RKO (cell line): Measurements from ENCODE around the gene HPN.
"Not testable (repeated sequence)": the region's sequence is repeated elsewhere in the genome, so short reads cannot be mapped to it uniquely, and the experiment has no call there.

Source experiments
- DNase-seq: peaks from one replicate; pipeline ENCODE4 v3.0.0-alpha.2; 2016; ENCODE audit warnings: low spot score

HPN gene

GRCh38 chr19:35027851-35028599 lies 13.5 kb upstream of the HPN start:
- peak; percentile 10 for DNase-seq

GRCh38 chr19:35028600-35028885 lies 13.0 kb upstream of the HPN start:
- not testable (repeated sequence) for DNase-seq

GRCh38 chr19:35029275-35029736 lies 12.2 kb upstream of the HPN start:
- DNase-seq = not testable (repeated sequence)

- DNase-seq = peak; percentile 25
Observed at GRCh38 chr19:35029737-35030256, 11.7 kb upstream of the HPN start.

- DNase-seq = peak; percentile 80
Observed at GRCh38 chr19:35030257-35031071, 11.1 kb upstream of the HPN start, which contains the start of gene SCN1B. Gene SCN1B (plus strand): TSS chr19:35030470. CDS start chr19:35030821, 351 bp downstream.

GRCh38 chr19:35031072-35031881 lies 10.2 kb upstream of the HPN start:
- DNase-seq = no peak

GRCh38 chr19:35032356-35032865 lies 9.1 kb upstream of the HPN start:
- DNase-seq = no peak

- no peak for DNase-seq
Observed at GRCh38 chr19:35033067-35034004, 8.2 kb upstream of the HPN start.

GRCh38 chr19:35034005-35034502 lies 7.5 kb upstream of the HPN start:
- no peak for DNase-seq

GRCh38 chr19:35034588-35035382 lies 6.7 kb upstream of the HPN start:
- no peak for DNase-seq

- no peak for DNase-seq
Observed at GRCh38 chr19:35037716-35038622, 3.6 kb upstream of the HPN start.

GRCh38 chr19:35038623-35039512 lies 2.7 kb upstream of the HPN start:
- DNase-seq = no peak

GRCh38 chr19:35039881-35040825 lies 1.4 kb upstream of the HPN start:
- DNase-seq = no peak

GRCh38 chr19:35040826-35041547 lies 534 bp upstream of the HPN start:
- DNase-seq = no peak

- no peak for DNase-seq
Observed at GRCh38 chr19:35042056-35042730, 672 bp downstream of the HPN start.
